ENCODE results near the gene BTN2A1. TPM values are rescaled to one million over a fixed set of nuclear protein-coding genes. Genes with fewer than 3 reads are reported as not detected.
A peak's percentile ranks its signal among the peaks of the same experiment; 100 is the strongest.
"Not testable (repeated sequence)": the region's sequence is repeated elsewhere in the genome, so short reads cannot be mapped to it uniquely, and the experiment has no call there.

The BTN2A1 gene
- total RNA-seq, 3 donors from 2014 or later: 26.1 to 37.7 (median 29.1) TPM

DNA sequence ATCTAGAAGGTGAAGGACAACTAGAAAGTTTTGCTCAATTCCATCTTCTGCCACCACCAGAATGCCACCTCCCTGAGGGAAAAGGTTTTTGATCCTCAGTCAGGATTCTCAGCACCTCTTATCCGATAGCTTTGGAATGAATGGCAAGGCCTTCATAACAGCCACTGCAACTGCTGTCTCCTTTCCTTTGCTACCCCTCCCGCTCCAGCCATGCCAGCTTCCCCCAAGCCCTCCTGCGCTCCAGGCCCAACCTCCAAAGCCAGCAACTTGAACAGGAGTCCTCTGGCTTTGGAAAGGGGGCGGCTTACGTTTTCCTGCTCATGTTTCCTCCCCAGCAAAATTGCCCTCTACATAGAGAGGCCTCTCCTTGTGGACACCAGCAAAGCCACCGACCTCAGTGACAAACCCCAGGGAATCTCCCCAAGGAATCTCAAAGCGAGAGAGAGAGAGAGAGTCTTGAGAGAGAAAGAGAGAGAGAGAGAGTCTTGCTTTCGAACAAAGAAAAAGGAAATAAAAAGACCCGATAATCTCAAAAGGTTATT, 420 bp upstream of the BTN2A1 start:
- intact Hi-C loops (cut with DNase I, micrococcal nuclease): no loop called here
- peak overlapping the region; percentile 84 for H3K4me3 ChIP-seq
- peaks cover 28% of the 10 kb centered on the region for H3K4me1 ChIP-seq (ENCODE audit: low read depth)
- H3K9me3 ChIP-seq: no peaks in the 10 kb centered on the region
- TF ChIP-seq, protein P1, sequence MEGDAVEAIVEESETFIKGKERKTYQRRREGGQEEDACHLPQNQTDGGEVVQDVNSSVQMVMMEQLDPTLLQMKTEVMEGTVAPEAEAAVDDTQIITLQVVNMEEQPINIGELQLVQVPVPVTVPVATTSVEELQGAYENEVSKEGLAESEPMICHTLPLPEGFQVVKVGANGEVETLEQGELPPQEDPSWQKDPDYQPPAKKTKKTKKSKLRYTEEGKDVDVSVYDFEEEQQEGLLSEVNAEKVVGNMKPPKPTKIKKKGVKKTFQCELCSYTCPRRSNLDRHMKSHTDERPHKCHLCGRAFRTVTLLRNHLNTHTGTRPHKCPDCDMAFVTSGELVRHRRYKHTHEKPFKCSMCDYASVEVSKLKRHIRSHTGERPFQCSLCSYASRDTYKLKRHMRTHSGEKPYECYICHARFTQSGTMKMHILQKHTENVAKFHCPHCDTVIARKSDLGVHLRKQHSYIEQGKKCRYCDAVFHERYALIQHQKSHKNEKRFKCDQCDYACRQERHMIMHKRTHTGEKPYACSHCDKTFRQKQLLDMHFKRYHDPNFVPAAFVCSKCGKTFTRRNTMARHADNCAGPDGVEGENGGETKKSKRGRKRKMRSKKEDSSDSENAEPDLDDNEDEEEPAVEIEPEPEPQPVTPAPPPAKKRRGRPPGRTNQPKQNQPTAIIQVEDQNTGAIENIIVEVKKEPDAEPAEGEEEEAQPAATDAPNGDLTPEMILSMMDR (IDR thresholded peaks at IDR 0.05): no peak
- ATAC-seq (peak; percentile 47), DNase-seq (peak in 1 of 3 donors; percentile 39)
- no peaks in the 10 kb centered on the region for H3K36me3 ChIP-seq (ENCODE audit: low read depth)

DNA sequence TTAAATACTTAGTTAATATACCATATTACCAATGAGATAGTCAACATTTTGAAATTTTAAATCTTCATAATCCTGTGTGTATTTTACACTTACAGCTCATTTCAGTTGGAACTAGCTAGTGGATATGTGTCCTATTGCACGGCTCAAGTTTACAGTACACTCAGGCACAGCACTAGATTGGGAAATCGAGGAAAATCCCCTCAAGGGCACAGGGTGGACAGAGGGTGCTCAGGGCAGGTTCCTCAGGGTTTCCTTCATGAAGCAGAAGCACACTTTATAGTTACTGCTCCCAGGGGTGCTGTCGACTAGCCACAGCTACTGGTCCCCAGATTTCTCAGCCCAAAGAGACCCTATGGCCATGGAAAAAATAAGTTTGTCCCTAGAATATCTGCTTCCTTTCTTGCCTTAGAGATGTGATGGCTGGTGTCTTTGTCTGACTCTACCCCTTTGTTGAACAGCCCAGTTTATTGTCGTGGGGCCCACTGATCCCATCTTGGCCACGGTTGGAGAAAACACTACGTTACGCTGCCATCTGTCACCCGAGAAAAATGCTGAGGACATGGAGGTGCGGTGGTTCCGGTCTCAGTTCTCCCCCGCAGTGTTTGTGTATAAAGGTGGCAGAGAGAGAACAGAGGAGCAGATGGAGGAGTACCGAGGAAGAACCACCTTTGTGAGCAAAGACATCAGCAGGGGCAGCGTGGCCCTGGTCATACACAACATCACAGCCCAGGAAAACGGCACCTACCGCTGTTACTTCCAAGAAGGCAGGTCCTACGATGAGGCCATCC, 1.5 kb downstream of the BTN2A1 start:
- intact Hi-C loops (cut with DNase I, micrococcal nuclease): no loop called here
- H3K9me3 ChIP-seq: no peaks in the 10 kb centered on the region
- H3K36me3 ChIP-seq (ENCODE audit: low read depth): no peaks in the 10 kb centered on the region
- no peak for ATAC-seq
- TF ChIP-seq, protein P1 (IDR thresholded peaks at IDR 0.05): no peak
- no peak overlapping the region for H3K4me3 ChIP-seq
- peaks cover 28% of the 10 kb centered on the region for H3K4me1 ChIP-seq (ENCODE audit: low read depth)
- no peak for DNase-seq

DNA sequence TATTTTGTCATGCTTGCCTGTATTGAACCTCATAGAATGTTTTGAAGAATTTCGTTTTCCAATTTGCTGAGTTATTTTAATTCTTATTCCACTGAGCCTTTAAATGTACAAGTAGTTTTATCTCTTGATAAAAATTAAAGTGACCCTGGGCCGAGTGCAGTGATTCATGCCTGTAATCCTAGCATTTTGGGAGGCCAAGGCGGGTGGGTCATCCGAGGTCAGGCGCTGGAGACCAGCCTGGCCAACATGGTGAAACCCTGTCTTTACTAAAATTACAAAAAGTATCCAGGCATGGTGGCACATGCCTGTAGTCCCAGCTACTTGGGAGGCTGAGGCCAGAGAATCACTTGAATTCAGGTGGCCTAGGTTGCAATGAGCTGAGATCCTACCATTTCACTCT, 3.6 kb downstream of the BTN2A1 start:
- H3K4me3 ChIP-seq; DNase-seq; H3K9me3 ChIP-seq; intact Hi-C loops (cut with DNase I, micrococcal nuclease); H3K36me3 ChIP-seq (ENCODE audit: low read depth); ATAC-seq: not testable (repeated sequence)
- H3K4me1 ChIP-seq (ENCODE audit: low read depth): peaks cover 28% of the 10 kb centered on the region

DNA sequence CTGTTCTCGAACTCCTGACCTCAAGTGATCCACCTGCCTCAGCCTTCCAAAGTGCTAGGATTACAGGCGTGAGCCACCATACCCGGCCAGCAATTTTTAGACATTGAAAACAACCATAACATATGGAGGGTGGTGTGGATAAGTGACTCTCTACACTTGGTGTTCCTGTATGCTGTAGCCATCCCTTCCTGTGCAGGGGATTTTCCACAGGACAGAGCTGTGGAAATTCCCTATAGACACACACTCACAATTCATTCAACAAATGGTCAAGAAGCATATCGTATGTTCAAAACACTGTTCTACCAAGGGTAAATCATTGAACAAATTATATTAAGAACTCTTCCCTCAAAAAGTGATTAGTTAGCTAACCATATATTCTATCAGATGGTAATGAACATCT, 6.3 kb downstream of the BTN2A1 start:
- no peak for ATAC-seq
- intact Hi-C loops (cut with DNase I, micrococcal nuclease): no loop called here
- no peak overlapping the region for H3K4me3 ChIP-seq
- peaks cover 22% of the 10 kb centered on the region for H3K4me1 ChIP-seq (ENCODE audit: low read depth)
- TF ChIP-seq, protein P1 (IDR thresholded peaks at IDR 0.05): no peak
- no peaks in the 10 kb centered on the region for H3K36me3 ChIP-seq (ENCODE audit: low read depth)
- no peak for DNase-seq
- H3K9me3 ChIP-seq: no peaks in the 10 kb centered on the region

DNA sequence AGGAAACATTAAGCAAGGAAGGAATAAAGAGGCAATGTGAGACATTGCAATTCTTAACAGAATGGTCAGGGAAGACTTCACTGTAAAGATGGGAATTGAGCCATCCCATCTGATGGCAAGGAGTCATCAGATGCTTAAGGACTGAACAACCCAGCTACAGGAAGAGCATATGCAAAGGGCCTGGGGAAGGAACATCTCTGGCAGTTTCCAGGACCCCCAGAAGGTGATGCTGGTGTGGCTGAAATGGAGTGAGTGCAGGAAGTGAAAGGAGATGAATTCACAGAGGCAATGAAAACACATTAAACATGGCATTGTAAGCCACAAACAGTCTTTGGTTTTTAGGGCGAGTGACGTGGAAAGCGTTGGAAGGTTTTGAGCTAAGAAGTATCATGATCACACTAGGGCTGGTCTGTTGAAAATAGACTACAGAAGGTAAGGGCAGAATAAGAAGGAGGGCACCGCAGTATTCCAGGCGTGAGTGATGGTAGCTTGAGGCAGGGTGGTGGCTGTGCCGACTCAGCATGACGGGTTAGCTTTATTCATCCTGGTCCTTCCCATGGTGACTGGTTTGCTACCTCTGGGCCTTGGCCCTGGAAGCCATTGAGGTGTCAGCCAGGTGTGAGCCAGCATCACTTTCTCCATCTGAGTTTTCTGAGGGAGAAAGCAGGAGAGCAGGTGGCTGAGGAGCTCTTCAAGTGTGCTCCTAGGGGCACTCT, 6.8 kb downstream of the BTN2A1 start:
- intact Hi-C loops (cut with DNase I, micrococcal nuclease): no loop called here
- TF ChIP-seq, protein P1 (IDR thresholded peaks at IDR 0.05): no peak
- Histone ChIP-seq H3K4me1 (ENCODE audit: low read depth) (peaks cover 20% of the 10 kb centered on the region), H3K4me3 (no peak overlapping the region), H3K36me3 (ENCODE audit: low read depth) (no peaks in the 10 kb centered on the region), H3K9me3 (no peaks in the 10 kb centered on the region)
- no peak for ATAC-seq
- DNase-seq: no peak

DNA sequence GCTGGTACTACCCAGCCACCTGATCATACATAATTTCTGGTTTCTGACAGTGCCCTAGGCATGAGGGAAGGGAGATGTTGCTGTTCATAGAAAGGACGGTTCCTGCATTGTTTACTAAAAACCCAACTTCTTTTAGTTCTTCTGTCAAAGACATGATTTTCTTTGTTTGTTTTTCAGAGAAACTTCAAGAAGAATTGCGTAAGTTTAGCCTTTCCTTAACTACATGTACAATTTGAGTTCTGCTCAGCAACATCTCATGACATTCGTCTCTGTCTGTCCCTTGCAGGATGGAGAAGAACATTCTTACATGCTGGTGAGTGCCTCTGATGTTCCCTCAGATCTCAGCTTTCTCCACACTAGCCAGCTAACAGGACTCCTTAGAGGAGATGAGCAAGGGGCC, 8.0 kb downstream of the BTN2A1 start:
- ATAC-seq: no peak

More for the DNA sequence above, 8.0 kb downstream of the BTN2A1 start:
- intact Hi-C loops (cut with DNase I, micrococcal nuclease): no loop called here
- Histone ChIP-seq H3K36me3 (ENCODE audit: low read depth) (no peaks in the 10 kb centered on the region), H3K4me3 (no peak overlapping the region), H3K9me3 (no peaks in the 10 kb centered on the region), H3K4me1 (ENCODE audit: low read depth) (peaks cover 8% of the 10 kb centered on the region)
- DNase-seq: no peak
- TF ChIP-seq, protein P1 (IDR thresholded peaks at IDR 0.05): no peak
